ENCODE results near the gene PEX3.

Gene PEX3

DNA sequence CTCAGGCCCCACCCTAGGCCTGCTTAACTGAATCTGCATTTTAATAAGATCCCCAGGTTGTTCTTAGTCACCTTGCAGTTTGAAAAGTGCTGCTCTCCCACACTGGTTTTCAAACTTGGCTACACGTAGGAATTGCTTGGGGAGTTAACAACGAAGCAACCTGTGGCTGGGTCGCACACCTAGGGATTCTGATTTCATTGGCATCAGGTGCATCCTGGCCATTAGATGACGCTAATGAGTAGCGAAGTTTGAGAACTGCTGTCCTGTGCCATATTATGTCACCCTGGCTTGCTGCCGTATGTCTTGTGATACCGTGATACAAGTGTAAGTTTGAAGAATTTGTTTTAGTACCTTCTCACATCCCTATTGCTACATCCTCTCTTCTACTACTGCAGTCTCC, 89.1 kb downstream of the PEX3 start:
- Histone ChIP-seq H3K36me3 (replicated peaks; ENCODE audit: insufficient read depth, low read length) (no peaks in the 10 kb centered on the region), H3K9me2 (replicated peaks; ENCODE audit: insufficient read depth, low read length) (no peaks in the 10 kb centered on the region), H3K4me1 (ENCODE audit: low read length) (peaks cover 9% of the 10 kb centered on the region; the same call in 1 of the 2 replicates), H3K4me2 (ENCODE audit: low read depth, low read length) (no peak overlapping the region), H3K27me3 (replicated peaks; ENCODE audit: insufficient read depth, low read length) (no peaks in the 10 kb centered on the region), H3F3A (ENCODE audit: insufficient read depth, low read length) (no peaks in the 10 kb centered on the region), H3K9ac (ENCODE audit: low read length) (no peak overlapping the region), H3K4me3 (ENCODE audit: low read length) (no peak overlapping the region), H3K79me2 (ENCODE audit: low read length) (no peaks in the 10 kb centered on the region), H3K9me3 (replicated peaks; ENCODE audit: insufficient read depth, low read length) (no peaks in the 10 kb centered on the region), H2AFZ (ENCODE audit: low read length) (no peak overlapping the region), H3K27ac (ENCODE audit: low read length) (no peak overlapping the region), H4K20me1 (ENCODE audit: insufficient read depth, low read length) (no peaks in the 10 kb centered on the region)
- TF ChIP-seq EZH2phosphoT487 (IDR thresholded peaks at IDR 0.05; ENCODE audit: low read length) (no peak), EZH2 (optimal IDR thresholded peaks at IDR 0.05; ENCODE audit: low read depth, low read length) (no peak)
- TF ChIP-seq, protein P1, sequence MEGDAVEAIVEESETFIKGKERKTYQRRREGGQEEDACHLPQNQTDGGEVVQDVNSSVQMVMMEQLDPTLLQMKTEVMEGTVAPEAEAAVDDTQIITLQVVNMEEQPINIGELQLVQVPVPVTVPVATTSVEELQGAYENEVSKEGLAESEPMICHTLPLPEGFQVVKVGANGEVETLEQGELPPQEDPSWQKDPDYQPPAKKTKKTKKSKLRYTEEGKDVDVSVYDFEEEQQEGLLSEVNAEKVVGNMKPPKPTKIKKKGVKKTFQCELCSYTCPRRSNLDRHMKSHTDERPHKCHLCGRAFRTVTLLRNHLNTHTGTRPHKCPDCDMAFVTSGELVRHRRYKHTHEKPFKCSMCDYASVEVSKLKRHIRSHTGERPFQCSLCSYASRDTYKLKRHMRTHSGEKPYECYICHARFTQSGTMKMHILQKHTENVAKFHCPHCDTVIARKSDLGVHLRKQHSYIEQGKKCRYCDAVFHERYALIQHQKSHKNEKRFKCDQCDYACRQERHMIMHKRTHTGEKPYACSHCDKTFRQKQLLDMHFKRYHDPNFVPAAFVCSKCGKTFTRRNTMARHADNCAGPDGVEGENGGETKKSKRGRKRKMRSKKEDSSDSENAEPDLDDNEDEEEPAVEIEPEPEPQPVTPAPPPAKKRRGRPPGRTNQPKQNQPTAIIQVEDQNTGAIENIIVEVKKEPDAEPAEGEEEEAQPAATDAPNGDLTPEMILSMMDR (IDR thresholded peaks at IDR 0.05; ENCODE audit: low read length): no peak
- no peak for DNase-seq

DNA sequence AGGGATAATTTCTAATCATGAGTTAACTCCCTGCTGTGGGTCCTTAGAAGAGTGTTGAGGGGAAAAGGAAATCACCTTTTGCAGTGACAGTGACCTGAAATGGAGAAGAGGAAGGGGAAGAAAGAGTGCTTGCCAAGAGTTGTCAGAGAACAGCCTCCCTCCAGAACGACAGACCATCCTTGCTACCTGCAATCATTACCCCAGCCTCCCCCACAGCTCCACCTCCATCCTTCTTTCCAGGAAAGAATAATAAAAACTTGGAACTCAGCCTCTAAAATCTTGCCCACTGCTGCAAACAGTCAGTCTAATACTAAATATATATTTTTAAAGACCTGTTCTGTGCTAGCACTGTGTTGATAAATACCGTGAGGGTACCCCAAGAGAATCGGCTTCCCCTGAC, 89.6 kb downstream of the PEX3 start:
- H3K9ac ChIP-seq (ENCODE audit: low read length): no peak overlapping the region
- DNase-seq: no peak
- H3K9me2 ChIP-seq (replicated peaks; ENCODE audit: insufficient read depth, low read length): no peaks in the 10 kb centered on the region
- H3K9me3 ChIP-seq (replicated peaks; ENCODE audit: insufficient read depth, low read length): no peaks in the 10 kb centered on the region
- no peaks in the 10 kb centered on the region for H3F3A ChIP-seq (ENCODE audit: insufficient read depth, low read length)
- no peak overlapping the region for H3K27ac ChIP-seq (ENCODE audit: low read length)
- H3K4me3 ChIP-seq (ENCODE audit: low read length): no peak overlapping the region
- H4K20me1 ChIP-seq (ENCODE audit: insufficient read depth, low read length): no peaks in the 10 kb centered on the region
- no peak overlapping the region for H2AFZ ChIP-seq (ENCODE audit: low read length)
- TF ChIP-seq, protein P1 (IDR thresholded peaks at IDR 0.05; ENCODE audit: low read length): no peak
- TF ChIP-seq EZH2 (optimal IDR thresholded peaks at IDR 0.05; ENCODE audit: low read depth, low read length): no peak
- no peak for TF ChIP-seq EZH2phosphoT487 (IDR thresholded peaks at IDR 0.05; ENCODE audit: low read length)
- no peaks in the 10 kb centered on the region for H3K36me3 ChIP-seq (replicated peaks; ENCODE audit: insufficient read depth, low read length)
- H3K4me2 ChIP-seq (ENCODE audit: low read depth, low read length): no peak overlapping the region
- no peaks in the 10 kb centered on the region for H3K79me2 ChIP-seq (ENCODE audit: low read length)
- no peaks in the 10 kb centered on the region for H3K27me3 ChIP-seq (replicated peaks; ENCODE audit: insufficient read depth, low read length)
- peaks cover 9% of the 10 kb centered on the region; the same call in 1 of the 2 replicates for H3K4me1 ChIP-seq (ENCODE audit: low read length)

All from MM.1S (cell line).